SW 1271 (cell line): ENCODE data around the gene SPEG.

Experiments used
- DNase-seq, 2 experiments: peaks; one replicate each; lab custom pipeline; 2025; lab: John Stamatoyannopoulos, UW

Gene SPEG

DNA sequence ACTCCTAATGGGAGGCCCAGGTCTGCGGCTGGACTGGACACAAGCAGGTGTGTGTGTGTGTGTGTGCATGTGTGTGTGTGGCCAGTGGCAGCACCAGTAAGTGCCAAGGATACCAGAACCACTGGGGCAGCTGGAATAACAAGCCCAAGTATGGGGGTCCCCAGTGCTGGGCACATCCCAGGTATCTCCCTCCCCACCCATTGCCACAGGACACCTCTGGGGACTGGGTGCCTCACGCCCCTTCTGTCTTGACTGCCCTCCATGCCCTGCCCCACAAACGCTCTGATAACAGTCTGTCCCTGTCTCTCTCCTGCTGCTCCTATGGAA, 9.0 kb downstream of the SPEG start:
- DNase-seq: no peak

- no peak for DNase-seq
Observed at GRCh38 chr2:219444566-219445091, 10.0 kb downstream of the SPEG start.

GRCh38 chr2:219445220-219445640, 10.6 kb downstream of the SPEG start:
- no peak for DNase-seq

GRCh38 chr2:219446101-219446504, 11.5 kb downstream of the SPEG start:
- peak in 1 of 2 experiments; percentile 34 for DNase-seq

DNA sequence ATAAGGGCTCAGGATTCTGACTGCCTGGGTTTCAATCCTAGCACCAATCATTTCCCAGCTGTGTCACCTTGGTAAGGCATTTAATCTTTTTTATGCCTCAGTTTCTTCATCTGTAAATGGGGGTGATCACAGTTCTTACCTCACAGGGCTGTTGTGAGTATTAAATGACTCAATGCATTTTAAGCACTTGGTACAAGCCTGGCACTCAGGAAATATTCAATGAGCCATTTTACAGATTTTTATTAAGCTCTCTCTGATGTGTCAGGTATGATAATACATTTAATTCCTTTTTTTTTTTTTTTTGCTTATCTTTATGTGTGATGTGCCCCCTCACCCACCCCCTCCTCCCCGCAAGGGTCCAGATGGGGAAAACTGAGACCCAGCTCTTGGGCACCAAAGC, 12.0 kb downstream of the SPEG start:
- no peak for DNase-seq

DNA sequence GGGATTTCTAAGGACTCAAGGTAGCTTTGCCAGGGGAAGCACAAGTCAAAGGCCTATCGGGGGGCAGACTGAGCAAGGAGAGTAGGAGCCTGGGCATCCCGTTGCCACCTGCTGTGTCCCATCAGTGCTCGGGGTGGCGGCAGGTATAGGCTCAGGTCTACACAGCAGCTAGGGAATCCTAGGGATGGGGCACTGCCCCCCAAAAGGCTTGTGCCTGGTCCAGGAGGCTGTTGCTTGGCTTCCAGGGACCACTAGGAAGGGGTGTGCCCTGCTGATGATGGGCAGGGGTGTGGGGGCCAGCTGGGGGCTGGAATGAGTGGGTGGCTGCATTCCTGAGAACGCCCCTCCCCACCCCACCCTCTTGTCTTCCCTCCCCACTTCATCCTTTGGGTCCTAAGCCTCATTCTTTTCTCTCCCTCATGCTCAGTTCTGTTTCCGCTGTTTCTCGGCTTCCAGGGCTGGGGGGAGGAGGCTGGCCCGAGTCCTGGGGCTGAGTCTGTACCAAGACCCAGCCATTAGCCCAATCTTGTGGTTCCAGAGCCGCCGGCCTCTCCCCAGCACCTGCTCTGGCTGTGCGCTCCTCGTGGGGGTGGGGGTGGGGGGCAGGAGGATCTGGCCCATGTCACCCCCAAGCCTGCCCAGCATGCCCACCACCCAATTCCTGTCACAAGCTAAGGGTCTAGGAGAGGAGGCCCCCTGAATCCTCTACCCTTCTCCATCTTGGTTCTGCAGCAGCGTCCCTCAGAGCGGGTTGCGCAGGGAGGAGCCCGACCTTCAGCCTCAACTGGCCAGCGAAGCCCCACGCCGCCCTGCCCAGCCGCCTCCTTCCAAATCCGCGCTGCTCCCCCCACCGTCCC, 12.8 kb downstream of the SPEG start:
- no peak for DNase-seq

DNA sequence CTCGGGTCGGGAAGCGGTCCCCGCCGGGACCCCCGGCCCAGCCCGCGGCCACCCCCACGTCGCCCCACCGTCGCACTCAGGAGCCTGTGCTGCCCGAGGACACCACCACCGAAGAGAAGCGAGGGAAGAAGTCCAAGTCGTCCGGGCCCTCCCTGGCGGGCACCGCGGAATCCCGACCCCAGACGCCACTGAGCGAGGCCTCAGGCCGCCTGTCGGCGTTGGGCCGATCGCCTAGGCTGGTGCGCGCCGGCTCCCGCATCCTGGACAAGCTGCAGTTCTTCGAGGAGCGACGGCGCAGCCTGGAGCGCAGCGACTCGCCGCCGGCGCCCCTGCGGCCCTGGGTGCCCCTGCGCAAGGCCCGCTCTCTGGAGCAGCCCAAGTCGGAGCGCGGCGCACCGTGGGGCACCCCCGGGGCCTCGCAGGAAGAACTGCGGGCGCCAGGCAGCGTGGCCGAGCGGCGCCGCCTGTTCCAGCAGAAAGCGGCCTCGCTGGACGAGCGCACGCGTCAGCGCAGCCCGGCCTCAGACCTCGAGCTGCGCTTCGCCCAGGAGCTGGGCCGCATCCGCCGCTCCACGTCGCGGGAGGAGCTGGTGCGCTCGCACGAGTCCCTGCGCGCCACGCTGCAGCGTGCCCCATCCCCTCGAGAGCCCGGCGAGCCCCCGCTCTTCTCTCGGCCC, 13.6 kb downstream of the SPEG start:
- DNase-seq: no peak

GRCh38 chr2:219448776-219449341, 14.2 kb downstream of the SPEG start:
- DNase-seq: no peak

DNA sequence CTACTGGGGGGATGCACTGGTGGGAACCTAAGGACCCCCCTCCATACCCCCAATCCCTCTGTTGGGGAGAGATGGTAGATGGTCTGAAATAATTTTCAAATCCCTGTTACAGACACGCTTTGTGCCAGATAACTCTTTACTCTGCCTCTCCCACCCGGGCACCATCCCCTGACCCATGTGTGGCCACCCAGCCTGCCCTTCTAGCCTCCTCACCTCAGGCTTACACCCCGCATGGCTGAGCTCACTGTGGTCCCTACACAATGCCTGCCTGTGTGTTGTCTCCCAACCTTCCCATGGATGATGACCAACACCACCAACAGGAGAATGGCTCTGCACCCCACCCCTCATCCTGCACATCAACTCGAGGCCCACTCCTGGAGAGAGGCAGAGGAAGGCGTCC, 15.0 kb downstream of the SPEG start:
- DNase-seq: no peak

DNA sequence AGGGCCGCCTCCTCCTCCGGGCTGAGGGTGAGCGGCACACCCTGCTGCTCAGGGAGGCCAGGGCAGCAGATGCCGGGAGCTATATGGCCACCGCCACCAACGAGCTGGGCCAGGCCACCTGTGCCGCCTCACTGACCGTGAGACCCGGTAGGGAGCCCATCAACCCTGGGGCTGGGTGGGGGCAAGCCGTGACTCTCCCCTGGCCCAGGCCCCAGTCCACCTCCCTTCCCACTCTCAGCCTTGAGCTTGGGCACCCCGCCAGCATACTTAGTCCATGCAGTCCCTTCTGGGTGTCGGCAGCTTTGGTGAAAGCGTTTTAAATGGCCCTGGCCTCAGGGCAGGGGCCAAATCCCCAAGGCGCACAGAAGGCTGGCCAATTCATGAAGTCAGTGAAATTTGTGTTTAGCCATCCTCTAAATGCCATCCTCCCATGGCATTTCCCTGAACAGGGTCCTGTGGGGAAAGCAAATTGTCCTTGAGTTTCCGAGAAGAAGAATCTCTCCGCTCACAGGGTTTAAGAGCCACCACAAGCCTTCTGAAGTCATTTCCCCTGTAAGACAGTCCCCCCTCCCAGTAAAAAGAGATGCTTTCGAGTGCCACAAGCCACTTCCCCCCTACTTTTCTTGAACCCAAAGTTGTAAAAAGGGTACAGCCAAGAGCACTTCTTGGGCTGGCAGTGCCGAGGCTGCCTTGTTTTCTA, 17.2 kb downstream of the SPEG start:
- DNase-seq: no peak

DNA sequence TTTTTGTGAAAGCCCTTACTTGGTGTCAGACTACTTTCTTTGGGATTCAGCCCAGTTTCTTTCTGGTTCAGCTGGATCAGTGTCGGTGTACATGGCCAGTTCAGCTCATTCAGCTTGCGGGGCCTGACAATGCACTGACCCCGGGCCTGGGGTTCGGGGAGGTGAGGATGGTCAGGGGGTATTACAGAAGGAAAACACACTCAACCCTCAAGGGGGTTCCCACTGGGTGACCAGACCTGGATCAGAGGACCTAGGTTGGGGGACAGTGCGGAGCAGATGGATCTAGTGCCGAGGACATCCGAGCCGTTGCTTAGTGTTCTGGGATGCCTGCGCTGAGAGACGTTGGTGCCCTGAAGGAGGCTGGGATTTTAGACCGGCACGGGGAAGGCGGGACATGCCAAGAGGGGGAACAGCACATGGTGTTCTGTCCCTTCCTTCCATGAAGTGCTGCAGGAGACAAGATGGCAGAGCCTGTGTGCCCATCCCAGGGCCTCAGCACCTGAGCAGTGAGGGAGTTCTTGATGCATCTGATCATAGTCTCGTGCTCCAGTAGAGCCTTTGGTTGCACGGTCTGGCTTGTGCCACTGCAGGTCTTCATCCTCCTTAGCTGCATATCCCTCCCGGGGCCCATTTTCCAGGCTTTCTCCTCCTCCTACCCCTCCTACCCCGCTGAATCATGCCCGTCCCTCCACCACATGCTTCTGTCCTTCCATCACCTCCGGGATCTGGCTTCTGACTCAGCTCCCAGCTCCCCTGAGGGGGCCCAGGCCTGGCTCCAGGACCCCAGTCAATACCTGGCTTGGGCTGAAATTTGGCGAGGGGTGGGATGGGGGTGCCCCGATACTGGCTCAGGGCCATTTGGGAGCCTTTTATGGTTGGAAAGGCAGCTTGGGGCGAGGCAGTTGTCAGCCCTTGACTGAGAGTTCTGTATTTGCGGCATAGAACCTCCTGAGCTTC, 18.0 kb downstream of the SPEG start:
- DNase-seq: no peak

GRCh38 chr2:219453671-219454590, 19.3 kb downstream of the SPEG start:
- DNase-seq: no peak

GRCh38 chr2:219455581-219455980, 20.9 kb downstream of the SPEG start:
- DNase-seq: no peak

DNA sequence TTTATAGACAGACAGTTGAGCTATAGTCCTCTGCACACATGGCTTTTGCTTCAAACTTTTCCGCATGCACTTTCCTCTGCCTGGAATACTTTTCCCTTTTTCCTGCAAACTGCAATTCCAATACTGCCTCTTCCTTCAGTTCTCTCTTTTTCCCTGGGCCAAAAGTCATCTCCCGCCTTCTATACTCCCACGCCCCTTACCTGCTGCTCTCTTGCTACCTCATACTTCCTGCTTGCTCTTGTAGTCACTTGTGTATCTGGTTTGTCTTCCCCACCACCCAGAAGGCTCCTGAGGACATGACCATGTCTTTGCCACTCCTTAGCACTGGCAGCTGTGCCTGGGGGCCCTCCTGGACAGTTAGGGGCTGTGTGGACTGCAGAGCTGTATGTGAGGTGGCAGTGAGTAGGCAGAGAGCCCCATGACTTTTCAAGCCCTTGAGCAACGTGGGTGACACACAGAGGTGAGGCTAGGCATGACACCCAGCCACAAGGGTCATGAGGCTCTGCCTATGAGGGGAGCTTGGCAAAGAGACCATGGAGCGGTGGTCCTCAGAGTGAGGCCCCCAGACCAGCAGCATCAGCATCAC, 23.2 kb downstream of the SPEG start:
- no peak for DNase-seq

DNA sequence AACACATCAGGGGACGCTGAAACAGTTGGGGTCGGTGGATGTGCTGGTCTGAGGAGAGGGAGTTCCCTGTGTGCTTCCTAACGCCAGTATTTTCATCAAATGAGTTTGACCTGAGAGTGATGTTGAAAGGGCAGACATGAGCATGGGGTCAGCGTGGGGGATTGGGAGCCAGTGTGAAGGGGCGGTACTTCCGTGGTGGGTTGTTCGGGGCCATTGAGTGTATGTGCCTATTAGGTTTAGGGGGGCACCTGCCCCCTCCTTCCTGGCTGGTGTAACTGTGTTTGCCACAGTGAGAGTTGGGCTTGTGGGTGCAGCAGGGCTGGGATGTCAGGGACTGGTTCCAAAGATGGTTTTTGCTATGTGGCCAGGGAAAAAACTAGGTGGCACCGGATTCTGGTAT, 24.4 kb downstream of the SPEG start:
- no peak for DNase-seq

DNA sequence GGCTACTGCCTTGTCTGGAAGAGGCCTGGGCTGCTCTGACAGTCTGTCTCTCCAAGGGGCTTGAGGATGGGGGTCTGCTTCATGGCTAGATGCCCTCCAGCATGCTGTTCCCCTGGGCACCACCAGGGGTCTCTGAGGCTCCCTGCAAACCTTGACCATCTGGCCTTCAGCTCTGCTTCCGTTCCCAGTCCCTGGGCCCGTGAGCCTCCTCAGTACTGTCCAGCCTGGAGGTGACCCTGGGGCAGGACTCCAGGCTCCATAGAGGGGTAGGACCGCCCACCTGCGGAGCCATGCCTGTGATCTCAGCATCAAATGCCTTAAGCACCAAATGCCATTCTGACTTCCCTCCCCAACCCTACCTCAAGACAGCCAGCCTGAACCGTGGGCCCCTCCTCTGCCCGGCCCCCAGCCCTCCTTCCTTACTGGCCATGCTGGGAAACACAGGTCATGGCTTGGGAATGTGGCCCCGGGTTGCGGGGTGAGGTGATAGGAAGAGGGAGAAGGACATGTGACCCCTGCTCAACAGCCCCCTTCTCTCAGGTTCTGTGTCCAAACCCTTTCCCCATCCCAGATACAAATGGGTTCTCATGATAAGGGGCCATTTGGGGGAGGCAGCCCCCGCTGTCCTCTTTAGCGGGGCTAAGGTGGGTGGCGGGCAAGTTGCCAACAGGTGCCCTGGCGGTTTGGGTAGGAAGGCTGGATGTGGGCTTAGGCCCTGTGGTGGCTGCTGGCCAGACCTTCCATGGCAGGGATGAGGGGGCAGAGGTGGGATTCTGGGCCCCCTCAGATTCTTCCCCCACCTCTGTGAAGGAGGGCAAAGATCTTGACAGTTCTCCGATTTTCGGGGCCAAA, 25.0 kb downstream of the SPEG start:
- DNase-seq: peak; percentile 19 to 28

DNA sequence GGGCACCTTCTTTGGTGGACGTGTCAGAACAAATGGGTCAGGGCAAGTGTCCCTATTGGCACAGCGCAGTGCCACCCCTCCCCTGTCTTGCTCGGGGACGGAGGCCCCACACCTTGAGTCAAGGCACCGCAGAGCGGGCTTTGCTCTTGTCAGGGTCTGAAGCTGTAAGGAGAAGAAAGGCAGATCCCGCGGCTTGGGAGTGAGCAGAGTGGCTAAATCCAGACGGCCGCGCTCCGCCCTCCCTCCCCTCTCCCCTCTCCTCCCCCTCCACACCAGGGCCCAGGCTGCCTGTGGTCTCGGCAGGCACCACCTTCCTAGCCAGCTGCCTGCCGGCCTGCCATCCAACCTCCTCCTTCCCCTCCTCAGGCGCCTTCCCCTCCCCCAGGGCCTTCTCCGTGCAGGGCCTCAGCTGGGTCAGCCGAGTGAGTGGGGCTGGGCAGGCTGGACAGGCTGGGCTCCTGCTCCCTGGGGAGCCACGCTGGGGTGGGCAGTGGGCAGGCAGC, 25.8 kb downstream of the SPEG start:
- DNase-seq: no peak

GRCh38 chr2:219461047-219461514, 26.4 kb downstream of the SPEG start:
- no peak for DNase-seq
